Astrocyte (in vitro differentiated cells and primary cell): ENCODE data around the gene BNIP5.

Experiments
- EZH2 ChIP-seq: IDR thresholded peaks from 2 replicates; pipeline ENCODE4 v1.6.1; 2012; ENCODE audit warnings: mild to moderate bottlenecking, low read length, inconsistent platforms; ENCODE audit not compliant: insufficient read depth
- TF ChIP-seq, protein P1 (sequence below): IDR thresholded peaks from 2 replicates; pipeline ENCODE4 v1.5.1; 2011; ENCODE audit warnings: low read depth, mild to moderate bottlenecking, inconsistent platforms, low read length, moderate library complexity; ENCODE audit not compliant: insufficient read depth

GRCh38 chr6:36297511-36297910, 39.2 kb downstream of the BNIP5 start:
- TF ChIP-seq, protein P1, sequence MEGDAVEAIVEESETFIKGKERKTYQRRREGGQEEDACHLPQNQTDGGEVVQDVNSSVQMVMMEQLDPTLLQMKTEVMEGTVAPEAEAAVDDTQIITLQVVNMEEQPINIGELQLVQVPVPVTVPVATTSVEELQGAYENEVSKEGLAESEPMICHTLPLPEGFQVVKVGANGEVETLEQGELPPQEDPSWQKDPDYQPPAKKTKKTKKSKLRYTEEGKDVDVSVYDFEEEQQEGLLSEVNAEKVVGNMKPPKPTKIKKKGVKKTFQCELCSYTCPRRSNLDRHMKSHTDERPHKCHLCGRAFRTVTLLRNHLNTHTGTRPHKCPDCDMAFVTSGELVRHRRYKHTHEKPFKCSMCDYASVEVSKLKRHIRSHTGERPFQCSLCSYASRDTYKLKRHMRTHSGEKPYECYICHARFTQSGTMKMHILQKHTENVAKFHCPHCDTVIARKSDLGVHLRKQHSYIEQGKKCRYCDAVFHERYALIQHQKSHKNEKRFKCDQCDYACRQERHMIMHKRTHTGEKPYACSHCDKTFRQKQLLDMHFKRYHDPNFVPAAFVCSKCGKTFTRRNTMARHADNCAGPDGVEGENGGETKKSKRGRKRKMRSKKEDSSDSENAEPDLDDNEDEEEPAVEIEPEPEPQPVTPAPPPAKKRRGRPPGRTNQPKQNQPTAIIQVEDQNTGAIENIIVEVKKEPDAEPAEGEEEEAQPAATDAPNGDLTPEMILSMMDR: no peak
- TF ChIP-seq EZH2: no peak
